COLO668 (cell line): ENCODE measurements around the gene ARSA.
"Not testable (repeated sequence)": the region's sequence is repeated elsewhere in the genome, so short reads cannot be mapped to it uniquely, and the experiment has no call there.

ENCODE experiments used
- DNase-seq: peaks from one replicate; lab custom pipeline; 2025; ENCODE audit not compliant: unreplicated experiment; lab: John Stamatoyannopoulos, UW

Gene ARSA

DNA sequence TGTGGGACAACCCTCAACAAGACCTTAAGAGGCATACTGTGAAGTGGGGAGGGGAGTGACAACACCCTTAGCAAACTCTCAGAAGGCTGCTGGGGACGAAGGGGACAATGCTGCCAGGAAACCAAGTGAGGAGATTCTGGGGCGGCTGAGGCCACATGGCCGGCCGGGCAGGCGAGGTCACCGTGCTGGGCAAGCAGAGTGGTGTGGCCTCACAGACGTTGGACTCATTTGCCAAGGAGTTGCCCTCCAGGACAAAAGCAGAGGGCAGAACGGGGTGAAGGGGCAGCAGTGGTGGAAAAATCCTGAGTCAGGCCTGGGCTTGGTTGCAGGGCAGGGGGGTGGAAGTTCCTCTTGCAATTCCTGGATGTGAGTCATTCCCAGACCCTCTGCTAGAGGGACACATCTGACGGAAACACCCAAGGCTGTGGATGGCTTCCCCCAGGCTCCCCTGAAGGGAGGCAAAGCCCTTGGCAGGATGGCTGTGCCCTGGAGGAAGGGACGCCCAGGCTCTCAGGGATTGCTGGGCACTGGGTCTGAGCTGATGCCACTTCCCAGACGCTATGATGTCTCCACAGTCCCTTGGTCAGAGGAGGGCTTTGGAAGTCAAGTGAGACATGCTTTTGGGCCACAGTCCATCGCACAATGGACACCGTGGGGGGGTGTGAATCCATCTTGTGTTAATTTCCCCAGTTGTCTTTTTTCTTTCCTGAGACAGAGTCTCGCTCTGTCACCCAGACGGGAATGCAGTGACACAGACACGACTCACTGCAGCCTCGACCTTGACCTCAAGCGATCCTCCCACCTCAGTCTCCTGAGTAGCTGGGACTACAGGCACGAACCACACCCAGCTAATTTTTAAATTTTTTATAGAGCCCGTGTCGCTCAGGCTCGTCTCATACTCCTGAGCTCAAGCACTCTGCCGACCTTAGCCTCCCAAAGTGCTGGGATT lies 28.4 kb upstream of the ARSA start:
- no peak for DNase-seq

- DNase-seq = not testable (repeated sequence)
Observed at GRCh38 chr22:50654664-50655063, 26.7 kb upstream of the ARSA start.

GRCh38 chr22:50653256-50653655 lies 25.3 kb upstream of the ARSA start:
- DNase-seq = no peak

- not testable (repeated sequence) for DNase-seq
Observed at GRCh38 chr22:50643821-50644101, 15.8 kb upstream of the ARSA start.

- DNase-seq = not testable (repeated sequence)
Observed at GRCh38 chr22:50643021-50643820, 15.3 kb upstream of the ARSA start.

DNA sequence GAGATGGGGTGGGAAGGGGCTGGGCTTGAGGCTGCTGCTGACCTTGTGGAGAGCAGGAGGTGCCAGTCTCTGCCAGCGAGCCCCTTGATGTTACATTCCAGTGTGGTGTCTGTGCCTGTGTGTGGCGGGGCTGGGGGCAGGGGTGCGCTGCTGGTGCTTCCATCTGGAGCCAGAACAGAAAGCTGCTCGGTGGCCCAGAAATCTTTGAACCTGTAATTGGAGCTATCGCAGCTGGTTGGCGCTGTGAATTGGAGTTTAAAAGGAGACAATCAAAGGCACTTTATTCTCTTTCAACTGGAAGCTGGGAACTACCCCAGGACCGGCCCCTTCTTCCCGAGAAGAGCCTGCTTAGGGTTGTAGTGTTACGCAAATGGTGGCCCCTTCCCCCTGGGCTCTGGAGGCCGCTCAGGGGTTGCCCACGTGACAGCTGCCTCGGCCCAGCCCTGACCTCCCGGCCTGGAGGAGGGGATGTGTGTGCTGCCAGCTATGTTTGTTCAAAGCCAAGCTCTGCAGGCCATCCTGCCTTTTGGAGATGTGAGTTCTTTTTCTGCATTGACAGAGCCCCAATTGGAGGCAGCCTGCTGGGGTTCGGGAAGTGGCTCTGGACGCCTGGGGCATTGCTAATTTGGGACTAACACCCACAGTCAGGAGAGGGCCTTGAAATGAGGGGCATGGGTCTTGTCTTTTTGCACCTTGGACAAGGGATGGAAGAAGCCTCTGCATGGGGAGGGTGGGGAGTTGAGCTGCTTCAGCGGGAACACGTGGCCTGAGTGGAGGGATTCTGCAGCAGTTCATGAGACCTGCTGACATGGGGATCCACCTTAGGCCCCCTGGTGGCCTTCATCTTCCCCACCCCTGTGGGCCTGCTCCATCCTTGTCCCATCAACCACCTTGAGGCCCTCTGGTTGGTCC lies 14.0 kb upstream of the ARSA start:
- no peak for DNase-seq

DNA sequence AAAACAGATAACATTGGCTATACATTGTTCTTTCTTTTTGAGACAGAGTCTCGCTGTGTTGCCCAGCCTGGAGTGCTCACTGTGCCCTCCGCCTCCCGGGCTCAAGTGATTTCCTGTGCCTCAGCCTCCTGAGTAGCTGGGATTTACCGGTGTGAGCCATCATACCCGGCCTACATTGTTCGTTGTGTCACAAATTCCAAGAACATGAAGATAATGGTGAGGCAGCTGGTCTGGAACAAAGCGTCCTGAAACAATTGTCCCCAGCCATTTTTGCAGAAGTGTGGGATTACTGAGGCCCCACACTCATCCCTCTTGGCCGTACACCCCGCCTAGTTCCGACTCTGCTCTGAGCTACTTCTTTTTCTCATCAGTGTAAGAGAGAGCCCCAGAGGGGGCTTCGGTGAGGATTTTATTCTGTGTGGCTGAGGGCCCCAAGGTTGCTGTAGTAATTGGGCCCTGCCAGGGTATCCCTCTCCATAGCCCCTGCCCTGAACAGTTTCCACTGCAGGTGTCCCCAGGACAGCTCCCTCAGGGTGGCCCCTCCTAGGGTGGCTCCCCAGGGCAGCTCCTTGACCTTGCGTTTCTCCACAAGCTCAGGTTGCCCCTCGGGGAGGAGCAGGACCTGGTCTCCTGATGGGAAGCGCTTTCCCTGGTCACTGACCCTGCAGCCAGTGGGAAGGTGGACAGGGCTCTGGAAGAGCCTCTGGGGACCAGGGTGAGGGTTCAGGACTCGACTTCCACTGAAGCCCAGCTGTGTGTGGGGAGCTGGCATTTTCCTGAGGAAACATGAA lies 13.1 kb upstream of the ARSA start:
- no peak for DNase-seq

GRCh38 chr22:50640296-50640695 lies 12.3 kb upstream of the ARSA start:
- DNase-seq = not testable (repeated sequence)

- DNase-seq = no peak
Observed at GRCh38 chr22:50635591-50635990, 7.6 kb upstream of the ARSA start.

GRCh38 chr22:50633771-50634170 lies 5.8 kb upstream of the ARSA start:
- DNase-seq = no peak

- no peak for DNase-seq
Observed at GRCh38 chr22:50633086-50633485, 5.1 kb upstream of the ARSA start.

GRCh38 chr22:50630376-50630775 lies 2.4 kb upstream of the ARSA start:
- DNase-seq = no peak

DNA sequence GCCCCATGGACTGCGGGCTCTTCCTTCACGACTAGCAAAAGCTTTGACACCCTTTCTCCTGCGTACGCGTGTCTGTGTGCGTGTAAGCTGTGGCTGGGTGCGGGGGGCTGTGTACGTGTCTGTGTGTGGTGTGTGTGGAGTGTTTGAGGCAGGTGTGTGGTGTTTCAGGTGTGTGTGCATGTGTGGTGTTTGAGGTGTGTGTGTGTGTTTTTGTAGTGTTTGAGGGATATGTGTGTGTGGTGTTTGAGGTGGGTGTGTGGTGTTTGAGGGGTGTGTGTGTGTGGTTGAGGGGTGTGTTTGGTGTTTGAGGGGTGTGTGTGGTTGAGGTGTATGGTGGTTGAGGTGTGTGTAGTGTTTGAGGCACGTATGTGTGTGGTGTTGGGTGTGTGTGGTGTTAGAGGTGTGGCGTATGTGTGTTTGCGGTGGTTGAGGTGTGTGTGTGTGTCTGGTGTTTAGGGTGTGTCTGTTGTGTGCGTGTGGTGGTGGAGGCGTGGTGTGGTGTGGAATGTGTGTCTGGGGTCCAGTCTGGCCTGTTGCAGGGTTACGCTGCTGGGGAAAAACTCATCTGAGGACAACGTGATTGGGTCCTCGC lies 687 bp upstream of the ARSA start:
- no peak for DNase-seq

DNA sequence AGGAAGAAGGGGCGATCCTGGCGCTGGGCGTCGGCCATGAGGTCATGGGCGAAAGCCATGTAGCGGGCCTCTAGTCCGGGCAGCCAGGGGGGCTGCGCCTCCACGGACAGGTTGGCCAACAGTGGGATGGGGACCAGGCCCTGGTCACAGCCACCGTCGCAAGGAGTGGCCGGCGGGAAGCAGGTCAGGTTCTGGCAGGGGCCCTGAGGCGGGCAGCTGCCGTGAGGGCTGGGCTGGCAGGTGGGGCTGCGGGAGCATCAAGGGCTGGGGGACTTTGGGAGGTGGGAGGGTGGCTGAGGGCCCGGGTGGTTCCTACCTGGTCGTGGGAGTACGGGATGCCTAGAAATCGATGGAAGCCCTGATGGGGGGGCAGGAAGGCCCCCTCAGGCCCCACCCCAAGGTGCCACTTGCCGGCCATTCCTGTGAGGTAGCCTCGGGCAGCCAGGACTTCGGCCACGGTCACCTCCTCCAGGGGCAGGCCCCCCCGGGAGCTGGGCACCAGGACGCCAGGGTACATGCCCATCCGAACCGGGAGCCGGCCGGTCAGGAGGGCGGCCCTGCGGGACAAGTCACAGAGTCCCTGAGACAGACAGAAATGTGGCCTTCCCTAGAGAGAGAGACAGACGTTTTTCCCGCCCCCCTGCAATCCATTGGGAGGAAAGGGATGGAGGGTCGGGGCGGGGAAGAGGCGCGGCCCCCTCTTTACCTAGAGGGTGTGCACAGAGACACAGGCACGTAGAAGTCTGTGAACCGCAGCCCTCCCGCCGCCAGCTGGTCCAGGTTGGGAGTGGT lies 906 bp downstream of the ARSA start:
- no peak for DNase-seq

GRCh38 chr22:50626314-50626849 lies 1.6 kb downstream of the ARSA start:
- no peak for DNase-seq

GRCh38 chr22:50625568-50626313 lies 2.2 kb downstream of the ARSA start:
- DNase-seq = no peak

- no peak for DNase-seq
Observed at GRCh38 chr22:50625131-50625567, 2.8 kb downstream of the ARSA start.
